ENCODE data around the gene RPL29. TPM values are rescaled to one million over a fixed set of nuclear protein-coding genes. Genes with fewer than 3 reads are reported as not detected.

RPL29 gene
- total RNA-seq, 1 donor from 2014 or later, result 872 TPM

DNA sequence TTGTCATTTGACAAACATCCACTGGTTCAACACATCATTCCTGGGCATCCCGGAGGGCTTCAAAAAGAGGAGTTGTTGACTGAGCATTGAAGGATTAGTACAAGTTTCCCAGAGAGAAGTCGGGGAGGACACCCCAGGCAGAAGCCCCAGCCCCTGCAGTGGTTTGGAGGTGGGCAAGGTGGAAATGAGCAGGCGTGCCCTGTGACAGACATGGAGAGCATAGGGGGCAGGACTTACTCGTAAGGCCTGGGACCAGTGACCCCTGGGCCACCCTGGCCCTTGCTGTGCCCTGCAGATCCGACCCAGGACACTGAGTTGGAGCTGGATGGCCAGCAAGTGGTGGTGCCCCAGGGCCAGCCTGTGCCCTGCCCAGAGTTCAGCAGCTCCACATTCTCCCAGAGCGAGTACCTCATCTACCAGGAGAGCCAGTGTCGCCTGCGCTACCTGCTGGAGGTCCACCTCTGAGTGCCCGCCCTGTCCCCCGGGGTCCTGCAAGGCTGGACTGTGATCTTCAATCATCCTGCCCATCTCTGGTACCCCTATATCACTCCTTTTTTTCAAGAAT, 47.6 kb downstream of the RPL29 start:
- peaks cover 10% of the 10 kb centered on the region for H3K36me3 Mint-ChIP-seq (ENCODE audit: low read depth, unreplicated experiment)
- no peaks in the 10 kb centered on the region for H3K9me3 ChIP-seq (ENCODE audit: insufficient read depth, low read depth, low read length)
- no peak for TF ChIP-seq EZH2 (IDR thresholded peaks at IDR 0.05; ENCODE audit: insufficient read depth, low read length)
- TF ChIP-seq, protein P1, sequence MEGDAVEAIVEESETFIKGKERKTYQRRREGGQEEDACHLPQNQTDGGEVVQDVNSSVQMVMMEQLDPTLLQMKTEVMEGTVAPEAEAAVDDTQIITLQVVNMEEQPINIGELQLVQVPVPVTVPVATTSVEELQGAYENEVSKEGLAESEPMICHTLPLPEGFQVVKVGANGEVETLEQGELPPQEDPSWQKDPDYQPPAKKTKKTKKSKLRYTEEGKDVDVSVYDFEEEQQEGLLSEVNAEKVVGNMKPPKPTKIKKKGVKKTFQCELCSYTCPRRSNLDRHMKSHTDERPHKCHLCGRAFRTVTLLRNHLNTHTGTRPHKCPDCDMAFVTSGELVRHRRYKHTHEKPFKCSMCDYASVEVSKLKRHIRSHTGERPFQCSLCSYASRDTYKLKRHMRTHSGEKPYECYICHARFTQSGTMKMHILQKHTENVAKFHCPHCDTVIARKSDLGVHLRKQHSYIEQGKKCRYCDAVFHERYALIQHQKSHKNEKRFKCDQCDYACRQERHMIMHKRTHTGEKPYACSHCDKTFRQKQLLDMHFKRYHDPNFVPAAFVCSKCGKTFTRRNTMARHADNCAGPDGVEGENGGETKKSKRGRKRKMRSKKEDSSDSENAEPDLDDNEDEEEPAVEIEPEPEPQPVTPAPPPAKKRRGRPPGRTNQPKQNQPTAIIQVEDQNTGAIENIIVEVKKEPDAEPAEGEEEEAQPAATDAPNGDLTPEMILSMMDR (IDR thresholded peaks at IDR 0.05; ENCODE audit: insufficient read depth, low read depth, low read length), result no peak
- H3K9ac ChIP-seq (ENCODE audit: low read length), result no peak overlapping the region
- no peak overlapping the region for H3K27ac Mint-ChIP-seq (ENCODE audit: unreplicated experiment)
- FAIRE-seq (no peak), DNase-seq (ENCODE audit: low read depth) (no peak)
- H3K36me3 ChIP-seq (ENCODE audit: insufficient read depth, low read length), result no peaks in the 10 kb centered on the region
- no peak overlapping the region for H3K4me2 ChIP-seq (ENCODE audit: low read length)
- H4K20me1 ChIP-seq (ENCODE audit: insufficient read depth, low read length), result no peaks in the 10 kb centered on the region
- H2AFZ ChIP-seq (ENCODE audit: low read depth, low read length), result no peak overlapping the region
- no peak overlapping the region for H3K4me3 Mint-ChIP-seq (ENCODE audit: unreplicated experiment)
- H3K4me1 Mint-ChIP-seq (ENCODE audit: low read depth, unreplicated experiment), result no peaks in the 10 kb centered on the region
- H3K4me1 ChIP-seq (ENCODE audit: insufficient read depth, low read length), result no peaks in the 10 kb centered on the region
- peaks cover 2% of the 10 kb centered on the region for H3K27me3 ChIP-seq (ENCODE audit: insufficient read depth, low read length)
- peaks cover 3% of the 10 kb centered on the region for H3K9me3 Mint-ChIP-seq (ENCODE audit: unreplicated experiment)
- peaks cover 58% of the 10 kb centered on the region for H3K27me3 Mint-ChIP-seq (ENCODE audit: low read depth, unreplicated experiment)
- no peak overlapping the region for H3K4me3 ChIP-seq (ENCODE audit: insufficient read depth, low read depth, low read length)
- H3K79me2 ChIP-seq (ENCODE audit: insufficient read depth, low read length), result no peaks in the 10 kb centered on the region
- H3K27ac ChIP-seq (ENCODE audit: low read depth, low read length), result no peak overlapping the region

DNA sequence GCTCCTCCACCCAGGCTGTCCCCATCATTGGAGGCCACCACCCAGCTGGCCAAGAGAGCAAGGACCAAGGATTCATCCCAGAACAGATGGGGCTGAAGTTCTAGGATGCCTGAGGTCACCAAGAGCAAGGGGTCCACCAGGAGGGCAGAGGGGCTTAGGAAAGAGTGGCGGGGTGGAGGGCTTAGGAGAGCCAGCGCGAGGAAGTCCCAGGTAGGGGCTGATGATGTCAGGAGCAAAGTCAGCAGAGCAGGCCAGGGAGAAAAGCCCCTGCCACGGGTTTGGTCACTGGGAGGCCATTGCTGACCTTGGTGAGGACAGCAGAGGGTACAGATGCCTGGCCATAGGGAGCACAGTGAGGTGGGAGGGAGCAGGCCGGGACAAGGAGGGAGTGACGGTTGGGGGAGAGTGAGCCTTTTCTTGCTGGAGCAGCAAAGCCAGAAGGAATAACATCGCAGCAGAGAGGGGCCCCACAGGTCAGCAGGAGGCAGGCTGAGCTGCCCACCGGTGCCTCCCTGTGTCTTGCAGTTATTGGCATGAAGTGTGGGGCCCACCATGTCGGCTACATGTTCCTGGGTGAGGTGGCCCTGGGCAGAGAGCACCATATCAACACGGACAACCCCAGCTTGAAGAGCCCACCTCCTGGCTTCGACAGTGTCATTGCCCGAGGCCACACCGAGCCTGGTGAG, 48.3 kb downstream of the RPL29 start:
- peaks cover 2% of the 10 kb centered on the region for H3K27me3 ChIP-seq (ENCODE audit: insufficient read depth, low read length)
- H3K36me3 ChIP-seq (ENCODE audit: insufficient read depth, low read length), result no peaks in the 10 kb centered on the region
- H3K36me3 Mint-ChIP-seq (ENCODE audit: low read depth, unreplicated experiment), result peaks cover 10% of the 10 kb centered on the region
- no peaks in the 10 kb centered on the region for H4K20me1 ChIP-seq (ENCODE audit: insufficient read depth, low read length)
- no peak overlapping the region for H3K4me3 ChIP-seq (ENCODE audit: insufficient read depth, low read depth, low read length)
- H3K4me1 Mint-ChIP-seq (ENCODE audit: low read depth, unreplicated experiment), result no peaks in the 10 kb centered on the region
- no peaks in the 10 kb centered on the region for H3K79me2 ChIP-seq (ENCODE audit: insufficient read depth, low read length)
- H3K9me3 ChIP-seq (ENCODE audit: insufficient read depth, low read depth, low read length), result no peaks in the 10 kb centered on the region
- DNase-seq (ENCODE audit: low read depth) (no peak), FAIRE-seq (no peak)
- TF ChIP-seq, protein P1 (IDR thresholded peaks at IDR 0.05; ENCODE audit: insufficient read depth, low read depth, low read length), result no peak
- no peak for TF ChIP-seq EZH2 (IDR thresholded peaks at IDR 0.05; ENCODE audit: insufficient read depth, low read length)
- no peak overlapping the region for H2AFZ ChIP-seq (ENCODE audit: low read depth, low read length)
- H3K9me3 Mint-ChIP-seq (ENCODE audit: unreplicated experiment), result peaks cover 3% of the 10 kb centered on the region
- H3K27me3 Mint-ChIP-seq (ENCODE audit: low read depth, unreplicated experiment), result peaks cover 55% of the 10 kb centered on the region
- H3K4me2 ChIP-seq (ENCODE audit: low read length), result no peak overlapping the region
- H3K4me3 Mint-ChIP-seq (ENCODE audit: unreplicated experiment), result no peak overlapping the region
- no peak overlapping the region for H3K9ac ChIP-seq (ENCODE audit: low read length)
- peaks cover 7% of the 10 kb centered on the region for H3K4me1 ChIP-seq (ENCODE audit: insufficient read depth, low read length)
- no peak overlapping the region for H3K27ac ChIP-seq (ENCODE audit: low read depth, low read length)
- no peak overlapping the region for H3K27ac Mint-ChIP-seq (ENCODE audit: unreplicated experiment)

DNA sequence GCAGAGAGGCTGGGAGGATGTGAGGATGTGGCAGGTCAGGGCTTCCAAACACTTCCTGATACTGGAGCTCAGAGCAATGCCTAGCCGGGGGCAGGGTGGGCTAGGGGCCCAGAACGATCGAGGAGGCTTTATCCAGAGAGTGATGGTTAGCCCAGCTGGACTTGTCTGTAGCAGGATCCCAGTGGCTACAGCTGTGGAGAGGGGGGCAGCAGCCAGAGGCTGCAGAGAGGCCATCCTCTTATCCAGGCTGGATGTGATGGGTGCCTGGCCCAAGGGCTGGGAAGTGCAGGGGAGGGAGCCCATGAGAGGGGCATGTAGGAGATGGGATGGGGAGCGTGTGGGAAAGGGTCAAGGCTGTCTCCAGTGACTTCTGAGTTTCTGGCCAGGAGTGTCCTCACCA, 48.9 kb downstream of the RPL29 start:
- peak overlapping the region; percentile 47 for H3K27ac Mint-ChIP-seq (ENCODE audit: unreplicated experiment)
- no peak for DNase-seq (ENCODE audit: low read depth)

More for the DNA sequence above, 48.9 kb downstream of the RPL29 start:
- Mint-ChIP-seq H3K9me3 (ENCODE audit: unreplicated experiment) (peaks cover 3% of the 10 kb centered on the region), H3K36me3 (ENCODE audit: low read depth, unreplicated experiment) (peaks cover 10% of the 10 kb centered on the region), H3K4me1 (ENCODE audit: low read depth, unreplicated experiment) (no peaks in the 10 kb centered on the region), H3K4me3 (ENCODE audit: unreplicated experiment) (no peak overlapping the region), H3K27me3 (ENCODE audit: low read depth, unreplicated experiment) (peaks cover 49% of the 10 kb centered on the region)
- TF ChIP-seq EZH2 (IDR thresholded peaks at IDR 0.05; ENCODE audit: insufficient read depth, low read length), result no peak
- TF ChIP-seq, protein P1 (IDR thresholded peaks at IDR 0.05; ENCODE audit: insufficient read depth, low read depth, low read length), result no peak
- H3K4me3 ChIP-seq (ENCODE audit: insufficient read depth, low read depth, low read length), result no peak overlapping the region
- no peak overlapping the region for H3K27ac ChIP-seq (ENCODE audit: low read depth, low read length)
- H3K9ac ChIP-seq (ENCODE audit: low read length), result no peak overlapping the region
- no peak overlapping the region for H2AFZ ChIP-seq (ENCODE audit: low read depth, low read length)
- H4K20me1 ChIP-seq (ENCODE audit: insufficient read depth, low read length), result no peaks in the 10 kb centered on the region
- no peaks in the 10 kb centered on the region for H3K36me3 ChIP-seq (ENCODE audit: insufficient read depth, low read length)
- H3K27me3 ChIP-seq (ENCODE audit: insufficient read depth, low read length), result peaks cover 2% of the 10 kb centered on the region
- H3K9me3 ChIP-seq (ENCODE audit: insufficient read depth, low read depth, low read length), result no peaks in the 10 kb centered on the region
- no peaks in the 10 kb centered on the region for H3K79me2 ChIP-seq (ENCODE audit: insufficient read depth, low read length)
- H3K4me2 ChIP-seq (ENCODE audit: low read length), result no peak overlapping the region
- no peak for FAIRE-seq
- peaks cover 10% of the 10 kb centered on the region for H3K4me1 ChIP-seq (ENCODE audit: insufficient read depth, low read length)
